GM10847 (cell line): ENCODE measurements around the gene KANTR.

Experiments used
- POLR2A ChIP-seq: IDR thresholded peaks from 2 replicates; pipeline ENCODE4 v1.6.1; 2011; ENCODE audit not compliant: insufficient read length; ENCODE audit errors: extremely low read depth

Gene KANTR

GRCh38 chrX:53076671-53077070 is 17.3 kb upstream of the KANTR start:
- no peak for TF ChIP-seq POLR2A

DNA sequence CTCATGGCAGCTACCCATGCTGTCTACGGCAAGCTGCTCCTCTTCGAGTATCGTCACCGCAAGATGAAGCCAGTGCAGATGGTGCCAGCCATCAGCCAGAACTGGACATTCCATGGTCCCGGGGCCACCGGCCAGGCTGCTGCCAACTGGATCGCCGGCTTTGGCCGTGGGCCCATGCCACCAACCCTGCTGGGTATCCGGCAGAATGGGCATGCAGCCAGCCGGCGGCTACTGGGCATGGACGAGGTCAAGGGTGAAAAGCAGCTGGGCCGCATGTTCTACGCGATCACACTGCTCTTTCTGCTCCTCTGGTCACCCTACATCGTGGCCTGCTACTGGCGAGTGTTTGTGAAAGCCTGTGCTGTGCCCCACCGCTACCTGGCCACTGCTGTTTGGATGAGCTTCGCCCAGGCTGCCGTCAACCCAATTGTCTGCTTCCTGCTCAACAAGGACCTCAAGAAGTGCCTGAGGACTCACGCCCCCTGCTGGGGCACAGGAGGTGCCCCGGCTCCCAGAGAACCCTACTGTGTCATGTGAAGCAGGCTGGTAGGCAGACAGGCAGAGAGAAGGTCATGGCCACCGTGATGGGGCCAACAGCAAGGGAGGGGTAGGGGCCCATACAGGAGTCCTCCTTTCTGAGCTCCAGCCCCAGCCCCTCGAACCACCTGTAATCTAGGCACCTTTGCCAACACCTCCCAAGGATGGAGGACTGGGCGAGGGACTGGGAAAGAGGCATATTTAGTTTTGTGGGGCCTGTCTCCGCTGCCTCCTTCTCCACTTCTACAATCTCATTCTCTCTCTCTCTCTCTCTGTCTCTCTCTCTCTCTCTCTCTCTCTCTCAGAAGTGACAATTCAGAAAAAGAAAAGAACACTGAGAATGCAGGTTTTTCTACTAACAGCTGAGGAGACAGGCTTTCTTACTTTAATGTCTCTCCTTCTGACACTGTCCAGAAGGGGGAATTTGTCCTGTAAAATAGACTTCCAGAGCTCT is 16.4 kb upstream of the KANTR start:
- TF ChIP-seq POLR2A: no peak

- TF ChIP-seq POLR2A: no peak
Observed at GRCh38 chrX:53078943-53079342, 15.0 kb upstream of the KANTR start.

DNA sequence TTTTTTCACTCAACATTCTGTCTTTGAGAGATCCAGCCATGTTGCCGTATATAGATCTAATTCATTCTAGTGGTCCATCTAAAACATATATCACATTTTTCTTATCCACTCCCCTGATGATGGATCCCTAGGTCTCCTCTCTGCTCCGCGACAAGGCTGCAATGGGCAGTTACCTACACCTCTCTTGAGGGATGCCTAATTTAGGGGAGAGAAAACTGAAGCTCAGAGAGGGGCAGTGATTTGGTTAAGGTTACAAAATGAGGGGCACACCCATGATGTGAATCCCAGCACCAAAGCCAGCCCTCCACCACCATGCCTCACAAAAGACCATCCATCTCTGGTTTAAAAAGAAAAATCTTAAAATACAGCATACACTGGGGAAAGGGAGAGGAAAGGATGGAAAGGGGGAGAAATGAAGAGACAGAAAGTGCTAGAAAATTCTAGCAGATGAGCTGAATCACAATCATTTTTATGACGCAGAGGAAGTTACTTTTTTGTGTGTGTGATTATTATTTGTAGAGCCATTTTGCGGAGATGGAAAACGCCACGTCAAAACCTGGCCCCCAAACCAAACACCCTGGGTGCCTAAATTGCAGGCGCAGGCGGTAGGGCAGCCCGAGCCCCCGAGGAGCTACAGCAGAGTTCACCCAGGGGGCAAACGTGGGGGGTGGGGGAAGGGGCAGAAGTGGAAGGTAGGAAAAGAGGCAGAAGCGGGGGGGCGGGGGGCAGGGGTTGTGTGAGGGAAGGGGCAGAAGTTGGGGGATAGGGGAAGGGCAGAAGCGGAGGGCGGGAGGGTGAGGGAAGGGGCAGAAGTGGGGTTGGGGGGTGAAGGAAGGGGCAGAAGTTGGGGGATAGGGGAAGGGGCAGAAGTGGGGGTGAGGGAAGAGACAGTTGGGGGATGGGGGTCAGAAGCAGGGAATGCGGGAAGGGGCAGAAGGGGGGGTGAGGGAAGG is 13.0 kb upstream of the KANTR start:
- TF ChIP-seq POLR2A: no peak

DNA sequence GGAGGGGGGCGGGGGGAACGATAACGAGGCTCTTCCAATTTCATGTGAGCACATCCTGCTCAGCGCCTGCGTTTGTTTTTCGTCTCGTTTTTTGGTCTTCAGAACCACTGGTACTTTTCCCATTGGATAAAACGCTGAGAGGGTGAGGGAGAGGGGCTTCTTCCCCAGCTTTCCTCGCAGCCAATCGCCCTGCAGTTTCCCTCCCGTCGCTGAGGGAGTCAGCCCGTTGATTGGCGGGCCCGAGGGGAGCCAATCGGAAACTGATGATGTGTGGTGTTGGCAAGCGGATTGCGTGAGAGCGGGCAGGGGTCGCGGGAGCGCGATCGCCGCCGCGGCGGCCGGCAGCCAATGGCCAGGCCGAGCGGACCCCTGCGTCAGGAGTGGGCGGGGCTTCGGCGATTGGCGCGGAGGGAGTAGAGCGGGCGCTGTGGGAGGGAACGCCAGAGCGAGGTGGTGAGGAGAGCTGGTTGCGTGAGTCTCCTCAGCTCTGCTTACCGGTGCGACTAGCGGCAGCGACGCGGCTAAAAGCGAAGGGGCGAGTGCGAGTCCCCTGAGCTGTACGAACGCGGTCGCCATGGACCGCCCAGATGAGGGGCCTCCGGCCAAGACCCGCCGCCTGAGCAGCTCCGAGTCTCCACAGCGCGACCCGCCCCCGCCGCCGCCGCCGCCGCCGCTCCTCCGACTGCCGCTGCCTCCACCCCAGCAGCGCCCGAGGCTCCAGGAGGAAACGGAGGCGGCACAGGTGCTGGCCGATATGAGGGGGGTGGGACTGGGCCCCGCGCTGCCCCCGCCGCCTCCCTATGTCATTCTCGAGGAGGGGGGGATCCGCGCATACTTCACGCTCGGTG is 11.8 kb upstream of the KANTR start, which contains the start of gene TSPYL2:
Gene TSPYL2 (plus strand): TSS at position 443 of the 848 bp plus-strand sequence. CDS start 132 bp downstream, at position 575.
- peak; percentile 96 for TF ChIP-seq POLR2A

- no peak for TF ChIP-seq POLR2A
Observed at GRCh38 chrX:53082773-53083616, 10.9 kb upstream of the KANTR start.

GRCh38 chrX:53084043-53084570 is 9.8 kb upstream of the KANTR start:
- no peak for TF ChIP-seq POLR2A

DNA sequence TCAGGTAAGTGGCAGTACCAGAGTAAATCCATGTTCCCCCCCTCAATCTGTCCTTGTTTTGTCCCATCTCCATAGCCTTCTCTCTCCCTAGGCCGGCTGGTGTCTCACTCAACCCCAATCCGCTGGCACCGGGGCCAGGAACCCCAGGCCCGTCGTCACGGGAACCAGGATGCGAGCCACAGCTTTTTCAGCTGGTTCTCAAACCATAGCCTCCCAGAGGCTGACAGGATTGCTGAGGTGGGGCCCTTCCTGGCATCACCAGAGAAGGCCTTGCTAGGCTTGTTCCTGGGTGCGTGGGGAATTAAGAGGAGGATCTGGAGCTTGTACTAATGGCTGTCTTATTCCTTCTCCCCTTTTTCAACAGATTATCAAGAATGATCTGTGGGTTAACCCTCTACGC is 9.1 kb upstream of the KANTR start:
- TF ChIP-seq POLR2A: no peak

GRCh38 chrX:53085661-53086229 is 8.2 kb upstream of the KANTR start:
- TF ChIP-seq POLR2A: no peak

DNA sequence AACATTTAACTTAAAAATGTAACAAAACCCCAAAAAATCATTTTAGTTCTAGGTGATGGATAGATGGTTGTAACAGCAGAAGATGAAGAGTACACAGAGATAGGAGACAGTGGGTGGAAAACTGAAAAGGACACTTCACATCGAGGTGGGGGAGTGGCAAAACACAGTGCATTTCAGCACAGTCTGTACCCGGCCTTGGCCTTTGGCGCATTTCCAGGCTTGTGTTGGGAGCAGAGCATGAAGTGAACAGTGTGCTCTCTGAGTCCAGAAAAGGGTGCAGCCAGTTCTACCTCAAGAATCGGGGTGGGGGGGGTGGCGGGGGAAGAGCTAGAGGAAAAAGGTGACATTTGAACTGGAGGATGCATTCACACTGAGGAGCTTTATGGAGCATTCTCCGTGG is 7.5 kb upstream of the KANTR start:
- TF ChIP-seq POLR2A: no peak

- TF ChIP-seq POLR2A: no peak
Observed at GRCh38 chrX:53087388-53087831, 6.5 kb upstream of the KANTR start.

DNA sequence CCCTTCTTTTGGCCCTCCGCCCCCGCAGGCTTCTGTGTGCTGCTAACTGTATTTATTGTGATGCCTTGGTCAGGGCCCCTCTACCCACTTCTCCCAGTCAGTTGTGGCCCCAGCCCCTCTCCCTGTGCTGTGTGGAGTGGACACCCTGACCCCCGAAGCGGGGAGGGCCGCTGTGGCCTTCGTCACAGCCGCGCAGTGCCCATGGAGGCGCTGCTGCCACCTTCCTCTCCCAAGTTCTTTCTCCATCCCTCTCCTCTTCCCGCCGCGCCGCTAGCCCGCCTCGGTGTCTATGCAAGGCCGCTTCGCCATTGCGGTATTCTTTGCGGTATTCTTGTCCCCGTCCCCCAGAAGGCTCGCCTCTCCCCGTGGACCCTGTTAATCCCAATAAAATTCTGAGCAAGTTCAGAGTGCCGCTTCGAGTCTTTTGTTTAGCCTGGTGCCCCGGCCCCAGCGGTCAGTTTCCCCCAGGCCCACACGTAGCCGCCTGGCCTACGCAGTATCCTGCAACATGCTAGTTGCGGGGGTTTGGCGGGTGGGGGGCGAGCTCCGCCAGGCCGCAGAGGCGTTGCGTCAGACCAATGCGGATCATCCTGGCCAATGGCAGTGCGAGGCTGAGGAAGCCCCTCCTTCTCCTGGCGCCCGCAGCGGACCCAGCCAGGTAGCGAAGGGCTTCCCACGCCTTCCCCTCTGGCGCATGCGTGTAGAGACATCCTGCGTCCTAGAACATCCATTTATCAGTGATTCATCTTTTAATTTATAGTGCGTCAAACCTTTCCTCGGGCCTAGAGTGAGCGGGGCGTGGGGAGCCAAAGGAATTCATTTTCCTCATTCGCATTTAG is 5.6 kb upstream of the KANTR start:
- TF ChIP-seq POLR2A: peak; percentile 21
